ENCODE data around the gene WASF2. TPM values are rescaled to one million over a fixed set of nuclear protein-coding genes. Genes with fewer than 3 reads are reported as not detected.
A peak's percentile ranks its signal among the peaks of the same experiment; 100 is the strongest.
"Not testable (repeated sequence)": the region's sequence is repeated elsewhere in the genome, so short reads cannot be mapped to it uniquely, and the experiment has no call there.

Gene WASF2
- total RNA-seq, 1 experiment from 2014 or later: 19.2 TPM

DNA sequence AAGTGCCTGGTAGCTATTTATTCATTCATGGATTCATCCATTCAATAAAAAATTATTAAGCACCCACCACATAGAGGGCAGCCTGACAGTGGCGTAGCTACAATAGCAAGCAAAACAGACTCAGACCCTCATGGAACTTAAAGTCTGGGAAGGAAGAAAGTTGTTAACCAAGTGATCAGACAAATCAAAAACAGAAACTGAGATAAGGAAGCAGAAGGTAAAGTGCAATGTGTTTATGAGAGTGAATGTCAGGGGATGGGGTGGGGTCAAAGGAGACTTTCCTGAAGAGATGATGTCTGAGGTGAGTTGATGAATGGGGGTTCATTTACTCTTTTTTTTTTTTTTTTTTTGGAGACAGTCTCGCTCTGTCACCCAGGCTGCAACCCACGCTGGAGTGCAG lies 2.8 kb upstream of the WASF2 start:
- no peak overlapping the region for H3K27ac ChIP-seq
- peaks cover 21% of the 10 kb centered on the region for H3K4me1 ChIP-seq (replicated peaks)
- H3K36me3 ChIP-seq: peaks cover 13% of the 10 kb centered on the region
- H3K27me3 ChIP-seq (replicated peaks): no peaks in the 10 kb centered on the region
- H3K4me3 ChIP-seq: no peak overlapping the region
- DNase-seq (ENCODE audit: low read depth in 1 of 2, low spot score in 2 of 2): no peak
- 0 out of 2 replicates have a peak, but pooled peaks cover 4% of the 10 kb centered on the region for H3K9me3 ChIP-seq (replicated peaks)

DNA sequence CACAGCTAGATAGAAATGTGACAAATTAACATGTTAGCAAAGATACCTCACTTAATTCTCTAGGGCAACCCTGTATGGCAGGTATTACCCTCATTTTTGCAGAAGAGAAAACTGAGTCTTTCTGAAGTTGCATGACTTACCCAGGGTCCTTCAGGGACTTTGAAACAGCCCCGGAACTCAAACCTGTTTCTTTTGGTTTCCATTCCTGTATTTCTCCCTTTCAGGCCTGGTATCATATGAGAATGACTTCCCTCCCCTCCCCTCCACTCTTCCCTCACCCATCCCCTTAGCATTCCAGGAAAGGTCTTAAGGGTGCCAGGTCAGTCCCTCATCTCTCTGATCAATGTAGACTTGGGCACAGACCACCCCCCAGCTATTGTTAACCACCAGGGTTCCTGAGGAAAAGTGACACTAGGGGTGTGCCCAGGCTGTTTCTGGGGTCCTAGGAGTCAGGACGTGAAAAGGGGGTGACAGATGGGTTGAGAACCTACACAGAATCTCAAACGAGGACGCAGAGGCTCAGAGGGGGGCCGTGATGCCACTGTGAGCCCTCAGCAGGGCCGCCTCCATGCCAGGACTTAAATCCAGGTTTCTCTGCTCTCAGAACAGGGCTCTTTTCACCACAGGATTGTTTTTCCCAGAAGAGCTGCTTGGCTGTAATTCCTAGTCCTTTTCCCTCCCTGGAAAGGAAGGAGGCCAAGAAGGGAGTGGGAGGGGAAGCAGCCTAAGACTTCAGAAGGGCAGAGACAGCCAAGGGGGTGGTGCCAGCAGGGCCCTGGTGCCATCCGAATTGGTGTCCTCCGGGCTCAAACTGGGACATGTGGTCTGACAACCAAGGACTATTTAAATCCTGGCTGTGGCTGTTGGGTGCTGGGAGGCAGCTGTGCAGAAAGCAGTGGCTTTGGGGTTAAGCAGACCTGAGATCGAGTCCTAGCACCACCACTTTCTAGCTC lies 2.1 kb upstream of the WASF2 start:
- H3K27ac ChIP-seq: no peak overlapping the region
- peaks cover 13% of the 10 kb centered on the region for H3K36me3 ChIP-seq
- no peaks in the 10 kb centered on the region for H3K27me3 ChIP-seq (replicated peaks)
- H3K4me1 ChIP-seq (replicated peaks): peaks cover 21% of the 10 kb centered on the region
- no peak for DNase-seq (ENCODE audit: low read depth in 1 of 2, low spot score in 2 of 2)
- H3K4me3 ChIP-seq: no peak overlapping the region
- H3K9me3 ChIP-seq (replicated peaks): 0 out of 2 replicates have a peak, but pooled peaks cover 4% of the 10 kb centered on the region

DNA sequence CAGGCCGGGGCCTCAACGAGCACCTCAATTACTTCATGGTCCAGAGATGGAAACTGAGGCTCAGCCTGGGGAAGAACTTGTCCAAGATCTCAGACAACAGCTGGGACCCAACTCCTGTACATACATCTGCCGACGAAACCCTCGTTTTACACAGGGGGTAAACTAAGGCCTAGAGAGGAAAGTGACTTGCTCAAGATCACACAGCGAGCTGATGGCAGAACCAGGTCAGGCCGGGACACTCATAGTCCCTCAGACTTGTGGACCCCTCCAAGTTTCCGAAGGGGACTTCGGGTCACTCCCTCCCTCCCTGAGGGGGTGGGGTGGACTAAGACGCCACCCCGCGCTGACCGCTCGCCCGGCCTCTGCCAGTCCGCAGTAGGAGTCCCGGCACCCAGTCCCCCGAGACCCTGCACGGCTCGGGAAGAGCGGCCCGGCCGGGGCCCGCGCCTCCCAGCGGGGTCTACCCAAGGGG lies 430 bp downstream of the WASF2 start:
- H3K9me3 ChIP-seq (replicated peaks): 0 out of 2 replicates have a peak, but pooled peaks cover 4% of the 10 kb centered on the region
- H3K36me3 ChIP-seq: peaks cover 13% of the 10 kb centered on the region
- H3K27me3 ChIP-seq (replicated peaks): no peaks in the 10 kb centered on the region
- H3K4me1 ChIP-seq (replicated peaks): peaks cover 17% of the 10 kb centered on the region
- DNase-seq (ENCODE audit: low read depth in 1 of 2, low spot score in 2 of 2): peak in 1 of 2 experiments; percentile 54
- peak overlapping the region; percentile 99 for H3K27ac ChIP-seq
- peak overlapping the region; percentile 98 for H3K4me3 ChIP-seq

DNA sequence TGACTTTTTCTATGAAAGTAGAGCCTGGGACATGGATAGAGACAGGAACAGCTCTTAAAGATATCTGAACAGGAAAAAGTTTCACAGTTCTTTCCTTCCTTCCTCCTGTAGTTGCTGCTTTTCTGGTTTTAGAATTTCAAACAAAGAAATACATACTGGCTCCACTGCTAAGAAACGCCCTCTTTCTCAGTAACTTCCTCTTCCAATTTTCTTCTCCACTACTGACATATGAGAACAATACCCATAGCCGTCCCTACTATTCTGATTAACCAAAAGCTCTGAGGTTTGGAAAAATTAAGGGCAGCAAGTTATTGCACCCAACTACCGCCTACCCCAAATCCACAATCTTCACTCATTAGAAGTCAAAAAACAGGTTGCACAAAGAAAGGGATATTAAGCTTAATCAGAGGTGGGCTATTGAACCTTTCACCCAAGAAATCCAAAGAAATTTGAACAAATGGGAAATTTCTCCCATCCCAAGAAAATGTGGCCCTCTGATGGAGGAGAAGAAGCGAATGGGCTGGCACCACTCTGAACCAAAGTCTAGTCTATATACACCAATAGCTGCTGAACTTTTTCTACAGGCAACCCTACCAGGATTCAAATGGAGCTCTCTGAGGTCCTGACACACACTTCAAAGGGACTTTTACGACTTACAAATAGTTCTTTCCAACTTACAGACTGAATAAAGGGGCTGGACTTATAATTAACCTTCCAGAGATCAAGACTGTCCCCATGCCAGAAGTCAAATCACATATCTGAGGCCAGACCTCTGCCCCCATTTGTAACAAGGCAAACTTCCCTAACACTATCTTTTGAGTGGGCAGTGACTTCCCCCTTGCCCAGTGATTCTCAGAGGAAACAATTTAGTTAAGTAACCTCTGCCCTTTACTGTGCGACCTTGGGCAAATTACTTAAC lies 1.7 kb downstream of the WASF2 start:
- peak overlapping the region; percentile 98 for H3K4me3 ChIP-seq
- DNase-seq (ENCODE audit: low read depth in 1 of 2, low spot score in 2 of 2): no peak
- H3K4me1 ChIP-seq (replicated peaks): peaks cover 17% of the 10 kb centered on the region
- 0 out of 2 replicates have a peak, but pooled peaks cover 4% of the 10 kb centered on the region for H3K9me3 ChIP-seq (replicated peaks)
- 0 out of 2 replicates have a peak overlapping the region, but pooled peaks have one; percentile 27 for H3K27ac ChIP-seq
- no peaks in the 10 kb centered on the region for H3K27me3 ChIP-seq (replicated peaks)
- peaks cover 18% of the 10 kb centered on the region for H3K36me3 ChIP-seq

DNA sequence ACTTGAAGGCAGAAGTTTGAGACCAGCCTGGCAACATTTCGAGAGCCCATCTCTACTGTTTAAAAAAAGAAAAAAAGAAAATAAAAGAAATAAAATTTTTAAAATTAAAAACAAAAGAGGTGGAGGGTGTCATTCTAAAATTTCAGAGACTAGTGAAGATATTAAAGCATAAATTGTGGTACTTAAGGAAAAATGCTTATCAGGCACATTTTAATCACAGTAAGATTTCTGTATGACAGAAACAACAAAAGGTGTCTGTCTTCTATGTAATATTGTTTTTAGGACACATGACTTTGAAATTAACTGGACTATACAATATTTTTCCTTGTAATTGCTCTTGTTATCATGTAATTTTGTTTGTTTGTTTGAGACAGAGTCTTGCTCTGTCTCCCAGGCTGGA lies 4.6 kb downstream of the WASF2 start:
- H3K27ac ChIP-seq: no peak overlapping the region
- peaks cover 18% of the 10 kb centered on the region for H3K36me3 ChIP-seq
- H3K27me3 ChIP-seq (replicated peaks): no peaks in the 10 kb centered on the region
- no peak for DNase-seq (ENCODE audit: low read depth in 1 of 2, low spot score in 2 of 2)
- H3K9me3 ChIP-seq (replicated peaks): 0 out of 2 replicates have a peak, but pooled peaks cover 4% of the 10 kb centered on the region
- no peak overlapping the region for H3K4me3 ChIP-seq
- H3K4me1 ChIP-seq (replicated peaks): peaks cover 11% of the 10 kb centered on the region

DNA sequence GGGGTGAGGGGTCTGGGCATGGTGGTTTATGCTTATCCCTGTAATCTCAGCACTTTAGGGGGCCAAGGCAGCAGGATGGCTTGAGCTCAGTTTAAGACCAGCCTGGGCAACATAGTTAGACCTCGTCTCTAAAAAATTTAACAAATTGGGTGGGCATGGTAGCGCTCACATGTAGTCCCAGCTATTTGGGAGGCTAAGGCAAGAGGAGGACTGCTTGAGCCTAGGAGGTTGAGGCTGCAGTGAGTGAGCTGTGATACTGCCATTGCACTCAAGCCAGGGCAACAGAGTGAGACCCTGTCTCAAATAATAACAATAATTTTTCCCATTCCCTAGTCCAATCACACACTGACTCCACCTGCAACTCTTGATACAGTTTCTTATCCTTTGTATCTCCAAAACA lies 6.3 kb downstream of the WASF2 start:
- Histone ChIP-seq H3K9me3 (replicated peaks) (no peaks in the 10 kb centered on the region), H3K4me1 (replicated peaks) (peaks cover 9% of the 10 kb centered on the region), H3K36me3 (peaks cover 14% of the 10 kb centered on the region; the same call in 1 of the 2 replicates), H3K27ac (no peak overlapping the region), H3K4me3 (no peak overlapping the region), H3K27me3 (replicated peaks) (no peaks in the 10 kb centered on the region)
- no peak for DNase-seq (ENCODE audit: low read depth in 1 of 2, low spot score in 2 of 2)

DNA sequence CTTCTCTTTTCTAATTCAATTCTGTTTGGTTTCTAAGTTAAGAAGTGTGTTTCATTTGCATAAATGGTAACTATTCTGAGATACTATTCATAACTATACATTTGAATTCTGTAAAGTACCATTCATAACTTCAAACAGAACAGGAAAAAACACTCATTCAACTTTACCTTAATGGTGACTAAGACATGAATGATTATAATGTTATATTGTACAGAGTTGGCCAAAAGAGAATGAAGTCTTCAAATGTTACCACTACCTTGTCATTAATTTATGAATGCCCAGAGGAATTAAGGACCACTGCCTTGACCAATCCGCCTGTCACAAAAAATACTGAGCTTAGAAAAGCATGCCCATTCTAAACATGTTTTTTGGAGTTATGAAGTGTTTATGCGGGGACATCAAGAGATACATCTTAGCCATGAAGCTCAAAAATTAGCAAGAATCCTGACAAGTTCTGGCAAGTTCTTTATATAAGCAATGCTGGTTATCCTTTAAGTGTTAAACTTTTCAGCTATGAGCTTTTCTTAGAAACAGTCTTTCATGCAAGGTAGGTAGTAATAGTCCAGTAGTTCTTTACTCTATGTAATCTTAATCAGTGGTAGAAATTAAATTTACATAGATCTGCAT lies 7.9 kb downstream of the WASF2 start:
- H3K36me3 ChIP-seq: peaks cover 12% of the 10 kb centered on the region; the same call in 1 of the 2 replicates
- H3K27ac ChIP-seq: no peak overlapping the region
- H3K9me3 ChIP-seq (replicated peaks): no peaks in the 10 kb centered on the region
- DNase-seq (ENCODE audit: low read depth in 1 of 2, low spot score in 2 of 2): no peak
- no peak overlapping the region for H3K4me3 ChIP-seq
- no peaks in the 10 kb centered on the region for H3K4me1 ChIP-seq (replicated peaks)
- H3K27me3 ChIP-seq (replicated peaks): no peaks in the 10 kb centered on the region

DNA sequence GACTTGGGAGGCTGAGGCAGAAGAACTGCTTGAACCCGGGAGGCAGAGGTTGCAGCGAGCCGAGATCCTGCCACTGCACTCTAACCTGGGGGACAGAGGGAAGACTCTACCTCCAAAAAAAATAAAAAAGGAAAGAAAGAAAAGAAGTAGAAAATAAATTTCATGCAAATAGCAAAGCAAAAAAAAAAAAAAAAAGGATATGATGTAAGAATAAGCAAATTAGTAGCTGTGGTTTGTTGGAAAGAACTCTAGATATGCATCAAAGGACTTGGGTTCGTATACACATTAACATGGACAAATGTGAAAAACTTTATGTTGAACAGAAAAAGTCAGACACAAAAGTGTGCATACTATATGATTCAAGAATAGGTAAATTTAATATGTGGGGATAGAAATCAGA lies 11.9 kb downstream of the WASF2 start:
- Histone ChIP-seq H3K27ac (no peak overlapping the region), H3K27me3 (replicated peaks) (no peaks in the 10 kb centered on the region), H3K36me3 (peaks cover 9% of the 10 kb centered on the region), H3K4me1 (replicated peaks) (no peaks in the 10 kb centered on the region), H3K9me3 (replicated peaks) (no peaks in the 10 kb centered on the region), H3K4me3 (no peak overlapping the region)
- no peak for DNase-seq (ENCODE audit: low read depth in 1 of 2, low spot score in 2 of 2)

DNA sequence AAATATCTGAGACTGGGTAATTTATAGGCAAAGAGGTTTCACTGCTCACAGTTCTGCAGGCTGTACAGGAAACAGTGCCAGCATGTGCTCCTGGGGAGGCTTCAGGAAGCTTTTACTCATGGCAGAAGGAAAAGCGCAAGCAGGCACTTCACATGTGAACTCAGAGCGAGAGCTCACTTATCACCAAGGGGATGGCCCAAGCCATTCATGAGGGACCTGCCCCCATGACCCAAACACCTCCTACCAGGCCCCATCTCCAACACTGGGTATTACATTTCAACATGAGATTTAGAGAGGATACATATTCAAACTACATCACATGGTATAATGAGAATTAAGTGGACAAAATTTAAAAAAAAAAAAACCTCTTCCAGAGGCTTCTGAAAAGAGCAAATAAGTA lies 13.7 kb downstream of the WASF2 start:
- no peaks in the 10 kb centered on the region for H3K27me3 ChIP-seq (replicated peaks)
- H3K36me3 ChIP-seq: peaks cover 15% of the 10 kb centered on the region
- no peaks in the 10 kb centered on the region for H3K4me1 ChIP-seq (replicated peaks)
- H3K4me3 ChIP-seq: no peak overlapping the region
- no peak for DNase-seq (ENCODE audit: low read depth in 1 of 2, low spot score in 2 of 2)
- H3K27ac ChIP-seq: no peak overlapping the region
- no peaks in the 10 kb centered on the region for H3K9me3 ChIP-seq (replicated peaks)

DNA sequence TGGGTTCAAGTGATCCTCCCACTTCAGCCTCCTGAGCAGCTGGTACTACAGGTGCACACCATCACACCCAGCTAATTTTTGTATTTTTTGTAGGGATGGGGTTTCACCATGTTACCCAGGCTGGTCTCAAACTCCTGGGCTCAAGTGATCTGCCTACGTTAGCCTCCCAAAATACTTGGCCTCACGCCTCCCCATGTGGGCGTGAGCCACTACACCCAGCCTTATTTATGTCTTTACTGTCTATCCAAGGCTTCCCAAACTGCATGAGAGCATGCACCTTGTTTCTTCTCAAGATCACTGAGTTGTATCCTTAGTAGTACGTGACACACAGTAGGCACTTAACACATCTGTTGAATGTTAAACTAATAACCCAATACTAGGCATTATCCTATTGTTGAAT lies 14.2 kb downstream of the WASF2 start:
- H3K36me3 ChIP-seq: peaks cover 15% of the 10 kb centered on the region
- no peaks in the 10 kb centered on the region for H3K9me3 ChIP-seq (replicated peaks)
- H3K4me3 ChIP-seq: no peak overlapping the region
- H3K27me3 ChIP-seq (replicated peaks): no peaks in the 10 kb centered on the region
- DNase-seq (ENCODE audit: low read depth in 1 of 2, low spot score in 2 of 2): no peak
- H3K4me1 ChIP-seq (replicated peaks): no peaks in the 10 kb centered on the region
- no peak overlapping the region for H3K27ac ChIP-seq

DNA sequence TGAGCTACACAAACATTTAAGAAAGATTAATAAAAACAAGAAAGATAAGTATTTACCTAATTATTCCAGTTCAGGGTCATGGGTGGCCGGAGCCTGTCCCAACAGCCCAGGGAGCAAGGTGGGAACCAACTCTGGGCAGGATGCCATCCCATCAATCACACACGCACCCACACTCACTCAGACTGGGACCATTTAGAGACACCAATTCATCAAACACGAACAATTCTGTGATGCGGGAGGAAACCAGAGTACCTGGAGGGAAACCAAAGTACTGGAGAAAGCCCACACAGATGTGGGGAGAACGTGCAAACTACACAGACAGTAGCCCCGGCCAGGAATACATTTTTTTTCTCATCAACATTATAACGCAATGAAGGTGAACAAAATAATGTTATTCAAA lies 16.2 kb downstream of the WASF2 start:
- no peak for DNase-seq (ENCODE audit: low read depth in 1 of 2, low spot score in 2 of 2)
- Histone ChIP-seq H3K36me3 (peaks cover 13% of the 10 kb centered on the region), H3K27me3 (replicated peaks) (no peaks in the 10 kb centered on the region), H3K9me3 (replicated peaks) (no peaks in the 10 kb centered on the region), H3K27ac (no peak overlapping the region), H3K4me3 (no peak overlapping the region), H3K4me1 (replicated peaks) (no peaks in the 10 kb centered on the region)

DNA sequence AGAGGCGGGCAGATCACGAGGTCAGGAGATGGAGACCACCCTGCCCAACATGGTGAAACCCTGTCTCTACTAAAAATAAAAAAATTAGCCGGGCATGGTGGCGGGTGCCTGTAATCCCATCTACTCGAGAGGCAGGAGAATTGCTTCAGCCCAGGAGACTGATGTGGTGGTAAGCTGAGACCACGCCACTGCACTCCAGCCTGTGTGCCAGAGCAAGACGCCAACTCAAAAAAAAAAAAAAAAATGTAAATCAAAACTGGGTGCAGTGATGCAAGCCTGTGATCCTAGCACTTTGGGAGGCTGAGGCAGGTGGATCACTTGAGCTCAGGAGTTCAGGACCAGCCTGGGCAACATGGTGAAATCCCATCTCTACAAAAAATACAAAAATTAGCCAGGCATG lies 17.9 kb downstream of the WASF2 start:
- H3K4me1 ChIP-seq (replicated peaks); H3K27ac ChIP-seq; H3K4me3 ChIP-seq; DNase-seq (ENCODE audit: low read depth in 1 of 2, low spot score in 2 of 2); H3K27me3 ChIP-seq (replicated peaks); H3K9me3 ChIP-seq (replicated peaks); H3K36me3 ChIP-seq: not testable (repeated sequence)

DNA sequence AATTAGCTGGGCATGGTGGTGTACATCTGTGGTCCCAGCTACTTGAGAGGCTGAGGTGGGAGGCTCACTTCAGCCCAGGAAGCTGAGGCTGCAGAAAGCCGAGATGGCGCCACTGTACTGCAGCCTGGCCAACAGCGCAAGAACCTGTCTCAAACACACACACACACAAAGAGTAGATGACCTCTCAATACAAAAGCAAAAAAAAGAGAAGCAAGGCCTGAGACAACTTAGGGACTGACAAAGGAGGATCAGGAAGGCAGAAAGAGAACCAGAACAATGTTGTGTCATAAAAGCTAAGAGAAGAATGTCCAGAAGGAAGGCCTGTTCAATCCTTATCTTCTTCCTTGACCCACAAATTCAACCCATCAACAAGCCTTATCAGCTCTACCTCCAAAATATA lies 18.5 kb downstream of the WASF2 start:
- DNase-seq (ENCODE audit: low read depth in 1 of 2, low spot score in 2 of 2): no peak
- H3K4me1 ChIP-seq (replicated peaks): no peaks in the 10 kb centered on the region
- no peak overlapping the region for H3K4me3 ChIP-seq
- H3K36me3 ChIP-seq: peaks cover 11% of the 10 kb centered on the region; the same call in 1 of the 2 replicates
- no peaks in the 10 kb centered on the region for H3K9me3 ChIP-seq (replicated peaks)
- H3K27me3 ChIP-seq (replicated peaks): no peaks in the 10 kb centered on the region
- no peak overlapping the region for H3K27ac ChIP-seq

Data from SJSA1 (cell line).